GM21786 (cell line): ENCODE data around the gene USP38.
"Not testable (repeated sequence)": the region's sequence is repeated elsewhere in the genome, so short reads cannot be mapped to it uniquely, and the experiment has no call there.

Experiments used
- ATAC-seq: cut with Tn5 transposase; IDR thresholded peaks from one replicate; pipeline ENCODE4 v1.9.1; 2021; ENCODE audit not compliant: unreplicated experiment

USP38 gene, protein sequence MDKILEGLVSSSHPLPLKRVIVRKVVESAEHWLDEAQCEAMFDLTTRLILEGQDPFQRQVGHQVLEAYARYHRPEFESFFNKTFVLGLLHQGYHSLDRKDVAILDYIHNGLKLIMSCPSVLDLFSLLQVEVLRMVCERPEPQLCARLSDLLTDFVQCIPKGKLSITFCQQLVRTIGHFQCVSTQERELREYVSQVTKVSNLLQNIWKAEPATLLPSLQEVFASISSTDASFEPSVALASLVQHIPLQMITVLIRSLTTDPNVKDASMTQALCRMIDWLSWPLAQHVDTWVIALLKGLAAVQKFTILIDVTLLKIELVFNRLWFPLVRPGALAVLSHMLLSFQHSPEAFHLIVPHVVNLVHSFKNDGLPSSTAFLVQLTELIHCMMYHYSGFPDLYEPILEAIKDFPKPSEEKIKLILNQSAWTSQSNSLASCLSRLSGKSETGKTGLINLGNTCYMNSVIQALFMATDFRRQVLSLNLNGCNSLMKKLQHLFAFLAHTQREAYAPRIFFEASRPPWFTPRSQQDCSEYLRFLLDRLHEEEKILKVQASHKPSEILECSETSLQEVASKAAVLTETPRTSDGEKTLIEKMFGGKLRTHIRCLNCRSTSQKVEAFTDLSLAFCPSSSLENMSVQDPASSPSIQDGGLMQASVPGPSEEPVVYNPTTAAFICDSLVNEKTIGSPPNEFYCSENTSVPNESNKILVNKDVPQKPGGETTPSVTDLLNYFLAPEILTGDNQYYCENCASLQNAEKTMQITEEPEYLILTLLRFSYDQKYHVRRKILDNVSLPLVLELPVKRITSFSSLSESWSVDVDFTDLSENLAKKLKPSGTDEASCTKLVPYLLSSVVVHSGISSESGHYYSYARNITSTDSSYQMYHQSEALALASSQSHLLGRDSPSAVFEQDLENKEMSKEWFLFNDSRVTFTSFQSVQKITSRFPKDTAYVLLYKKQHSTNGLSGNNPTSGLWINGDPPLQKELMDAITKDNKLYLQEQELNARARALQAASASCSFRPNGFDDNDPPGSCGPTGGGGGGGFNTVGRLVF

DNA sequence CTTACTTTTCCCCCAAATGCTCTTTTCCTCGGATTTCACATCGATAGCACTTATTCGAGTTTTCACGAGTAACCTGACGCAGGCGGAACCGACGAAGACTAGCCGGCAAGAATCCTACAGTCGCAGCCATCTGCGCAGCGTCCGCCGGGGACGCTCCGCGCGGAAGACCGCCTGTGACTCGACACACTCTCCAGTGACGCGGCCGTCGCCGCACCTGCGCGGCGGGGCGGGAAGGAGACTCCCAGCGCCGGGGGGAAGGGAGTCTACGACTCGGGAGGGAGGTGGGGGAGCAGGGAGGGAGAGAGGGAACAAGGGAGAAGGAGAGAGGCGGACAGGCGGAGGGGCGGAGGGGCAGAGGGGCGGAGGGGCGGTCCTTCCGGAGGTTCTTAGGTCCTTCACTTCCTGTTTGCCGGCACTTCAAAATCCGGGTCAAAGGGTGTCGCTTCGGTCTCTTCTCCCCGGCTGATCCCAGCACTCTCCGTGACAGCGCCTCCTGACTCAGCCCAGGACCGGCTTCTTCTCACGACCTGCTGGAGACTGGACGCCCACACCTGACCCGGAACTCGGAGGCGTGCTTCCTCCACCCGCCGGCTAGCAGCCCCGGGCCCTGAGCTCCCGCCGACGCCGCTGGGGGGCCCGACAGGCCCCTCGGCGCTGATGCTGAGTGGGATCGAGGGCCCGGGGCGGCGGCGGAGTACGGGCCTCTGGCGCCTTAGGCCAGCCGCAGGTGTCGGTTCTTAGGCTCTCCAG is at the start of gene USP38:
Gene USP38 (plus strand): TSS at position 415 of the 750 bp plus-strand sequence. CDS start 534 bp downstream, outside the sequence.
- peak; percentile 75 for ATAC-seq

DNA sequence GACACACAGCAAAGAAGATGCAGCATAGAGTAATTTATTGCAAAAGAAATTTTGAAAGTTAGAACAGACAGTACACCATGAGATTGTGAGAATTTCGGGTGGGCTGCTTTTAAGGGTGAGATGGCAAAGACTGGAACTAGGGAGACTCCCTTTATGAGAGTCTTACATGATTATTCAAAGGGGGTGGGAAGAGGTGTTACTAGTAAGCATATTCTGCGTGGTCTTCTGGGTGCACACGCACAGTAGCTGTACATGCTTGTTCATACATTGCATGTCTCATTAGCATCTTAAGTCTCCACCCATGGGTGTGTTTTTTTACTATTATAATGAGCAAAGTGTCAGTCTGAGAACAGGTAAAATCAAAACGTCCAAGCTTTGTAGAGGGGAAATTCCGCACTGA is 49.4 kb upstream of the USP38 start:
- no peak for ATAC-seq

DNA sequence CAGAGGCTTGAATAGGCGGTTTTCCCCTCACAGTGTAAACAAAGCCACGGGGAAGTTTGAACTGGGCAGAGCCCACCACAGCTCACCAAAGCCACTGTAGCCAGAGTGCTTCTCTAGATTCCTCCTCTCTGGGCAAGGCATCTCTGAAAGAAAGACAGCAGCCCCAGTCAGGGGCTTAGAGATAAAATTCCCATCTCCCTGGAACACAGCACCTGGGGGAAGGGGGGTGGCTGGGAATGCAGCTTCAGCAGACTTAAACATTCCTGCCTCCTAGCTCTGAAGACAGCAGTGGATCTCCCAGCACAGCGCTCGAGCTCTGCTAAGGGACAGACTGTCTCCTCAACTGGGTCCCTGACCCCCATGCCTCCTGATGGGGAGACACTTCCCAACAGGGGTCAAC is 44.0 kb upstream of the USP38 start:
- ATAC-seq, result no peak

DNA sequence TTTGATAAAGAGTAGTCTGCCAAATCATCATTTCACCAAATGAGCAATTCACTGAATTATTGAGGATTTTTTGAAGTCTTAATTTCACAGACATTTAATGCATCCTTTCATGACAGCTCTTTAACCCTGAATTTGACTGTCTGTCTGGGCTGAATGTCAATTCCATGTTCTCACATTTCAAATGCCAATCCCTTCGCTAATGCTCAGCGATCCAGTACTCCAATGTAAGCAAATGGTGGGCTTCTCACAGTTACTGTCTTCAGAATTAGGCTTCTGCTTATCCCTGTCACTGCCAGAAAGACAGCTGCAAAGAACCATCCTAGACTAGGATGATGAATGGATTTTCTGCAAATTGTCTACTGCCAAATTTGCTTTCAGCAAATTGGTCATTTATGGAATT is 36.2 kb upstream of the USP38 start:
- no peak for ATAC-seq

DNA sequence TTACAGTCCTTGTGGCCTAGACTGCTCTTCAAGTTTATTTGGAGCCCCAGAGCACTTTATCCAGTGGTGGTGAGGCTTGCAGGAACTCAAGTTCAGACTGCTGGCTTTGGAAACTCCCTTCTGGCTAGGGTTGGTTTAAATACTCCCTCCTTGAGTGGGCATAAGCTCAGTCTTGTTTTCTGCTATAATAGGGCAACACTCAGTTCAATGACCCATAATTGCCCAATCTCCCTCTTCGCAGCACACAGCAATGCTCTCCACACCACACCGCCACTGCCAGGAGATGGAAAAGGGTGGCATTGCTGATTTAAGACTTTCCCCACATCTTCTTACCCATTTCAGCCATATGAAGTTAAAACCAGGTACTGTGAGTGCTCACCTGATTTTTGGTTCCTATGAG is 27.9 kb upstream of the USP38 start:
- no peak for ATAC-seq

DNA sequence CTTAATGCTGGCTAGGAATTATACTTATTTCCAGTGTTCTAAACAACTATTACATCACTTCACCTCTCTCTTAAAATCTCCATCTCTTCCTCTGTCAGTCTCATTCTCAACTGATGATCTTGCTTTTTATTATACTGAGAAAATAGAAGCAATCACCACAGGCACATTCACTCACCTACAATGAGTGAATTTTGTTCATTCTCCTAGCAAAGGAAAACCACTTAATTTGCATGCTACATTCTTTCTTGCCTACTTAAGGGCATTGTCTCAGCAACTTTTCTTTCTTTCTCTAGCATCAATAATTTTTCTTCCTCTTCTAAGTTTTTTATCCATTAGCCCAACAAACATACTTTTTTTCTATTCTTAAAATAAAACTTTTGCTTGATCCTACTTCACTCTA is 21.1 kb upstream of the USP38 start:
- no peak for ATAC-seq

DNA sequence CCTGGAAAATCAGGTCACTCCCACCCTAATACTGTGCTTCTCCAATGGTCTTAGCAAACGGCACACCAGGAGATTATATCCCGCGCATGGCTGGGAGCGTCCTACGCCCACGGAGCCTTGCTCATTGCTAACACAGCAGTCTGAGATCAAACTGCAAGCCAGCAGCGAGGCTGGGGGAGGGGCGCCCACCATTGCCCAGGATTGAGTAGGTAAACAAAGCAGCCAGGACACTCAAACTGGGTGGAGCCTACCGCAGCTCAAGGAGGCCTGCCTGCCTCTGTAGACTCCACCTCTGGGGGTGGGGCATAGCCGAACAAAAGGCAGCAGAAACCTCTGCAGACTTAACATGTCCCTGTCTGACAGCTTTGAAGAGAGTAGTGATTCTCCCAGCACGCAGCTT is 18.0 kb upstream of the USP38 start:
- not testable (repeated sequence) for ATAC-seq

DNA sequence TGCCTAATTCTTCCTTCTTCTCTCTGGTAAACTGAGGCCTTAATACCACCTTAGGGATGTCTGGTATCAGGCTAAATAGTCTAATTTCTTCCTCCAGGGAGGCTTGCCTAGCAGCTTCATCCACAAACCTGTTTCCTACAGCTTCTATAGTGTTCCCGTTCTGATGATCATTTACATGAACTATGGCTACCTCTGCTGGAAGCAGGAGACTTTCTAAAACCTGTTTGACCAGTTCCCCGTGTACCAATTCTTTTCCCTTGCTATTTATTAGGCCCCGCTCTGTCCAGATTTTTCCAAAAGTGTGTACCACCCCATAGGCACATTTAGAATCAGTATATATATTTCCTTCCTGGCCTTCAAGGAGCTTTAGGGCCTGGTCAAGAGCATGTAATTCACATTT is 5.8 kb upstream of the USP38 start:
- ATAC-seq, result no peak

DNA sequence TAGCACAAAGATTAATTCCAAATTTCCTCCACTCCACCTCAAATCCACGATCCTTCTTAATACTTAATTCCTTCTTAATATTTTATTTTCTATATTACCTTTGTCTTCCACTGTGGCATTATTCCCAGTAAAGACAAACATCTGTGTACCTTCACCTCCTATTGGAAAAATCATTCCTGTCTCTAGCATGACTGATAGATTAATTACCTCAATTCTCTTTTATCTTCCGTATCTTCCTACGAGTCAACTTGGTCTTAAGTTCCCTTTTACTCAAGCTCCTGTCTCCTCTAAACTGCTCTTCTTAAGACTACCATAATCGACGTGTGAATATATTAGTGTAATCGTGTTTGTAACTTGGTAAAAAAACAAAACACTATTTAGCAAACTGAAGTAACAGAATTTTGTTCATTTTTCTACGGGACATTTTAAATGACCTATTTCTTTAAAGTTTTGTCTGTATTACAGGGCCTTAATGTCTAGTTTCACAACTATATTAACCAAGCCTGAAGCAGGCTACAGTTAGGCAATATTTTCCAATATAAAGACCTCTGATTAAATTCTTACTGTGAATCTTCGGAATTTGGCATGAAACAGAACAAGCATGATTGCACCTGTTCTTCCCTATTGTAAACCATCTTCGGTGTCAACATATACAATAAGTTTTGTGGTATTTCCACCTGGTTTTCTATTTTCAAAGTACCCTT is 1.1 kb upstream of the USP38 start:
- ATAC-seq, result no peak

DNA sequence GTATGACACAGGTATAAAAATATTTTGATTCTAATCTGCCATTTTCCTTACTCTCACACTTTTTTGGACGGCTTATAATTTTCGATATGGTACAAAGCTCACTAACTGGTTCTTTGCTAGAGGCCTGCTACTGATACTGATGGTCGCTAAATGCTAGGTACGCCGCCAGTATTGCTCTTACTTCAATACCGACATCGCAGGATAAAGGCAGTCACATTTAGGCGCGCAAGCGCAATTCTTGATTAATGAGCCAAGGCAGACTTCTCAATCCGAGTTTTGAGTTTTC is 557 bp upstream of the USP38 start:
- ATAC-seq, result peak; percentile 19

DNA sequence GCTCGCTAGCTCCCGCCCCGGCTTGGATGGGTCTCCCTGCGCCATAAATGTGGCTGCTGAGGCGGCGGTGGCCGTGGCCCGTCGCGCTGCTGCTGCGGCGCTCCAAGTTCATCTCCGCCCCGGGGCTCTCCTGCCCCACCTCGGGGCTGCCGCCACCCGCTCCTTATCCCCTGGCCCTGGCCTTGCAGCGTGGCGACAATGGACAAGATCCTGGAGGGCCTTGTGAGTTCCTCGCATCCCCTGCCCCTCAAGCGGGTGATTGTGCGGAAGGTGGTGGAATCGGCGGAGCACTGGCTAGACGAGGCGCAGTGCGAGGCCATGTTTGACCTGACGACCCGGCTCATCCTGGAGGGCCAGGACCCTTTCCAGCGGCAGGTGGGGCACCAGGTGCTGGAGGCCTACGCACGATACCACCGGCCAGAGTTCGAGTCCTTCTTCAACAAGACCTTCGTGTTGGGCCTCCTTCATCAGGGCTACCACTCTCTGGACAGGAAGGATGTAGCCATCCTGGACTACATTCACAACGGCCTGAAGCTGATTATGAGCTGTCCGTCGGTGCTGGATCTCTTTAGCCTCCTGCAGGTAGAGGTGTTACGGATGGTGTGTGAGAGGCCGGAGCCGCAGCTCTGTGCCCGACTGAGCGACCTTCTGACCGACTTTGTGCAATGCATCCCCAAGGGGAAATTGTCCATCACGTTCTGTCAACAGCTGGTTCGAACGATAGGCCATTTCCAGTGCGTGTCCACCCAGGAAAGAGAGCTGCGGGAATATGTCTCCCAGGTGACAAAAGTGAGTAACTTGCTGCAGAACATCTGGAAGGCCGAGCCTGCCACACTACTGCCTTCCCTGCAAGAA is 763 bp downstream of the USP38 start:
- ATAC-seq, result peak; percentile 17

DNA sequence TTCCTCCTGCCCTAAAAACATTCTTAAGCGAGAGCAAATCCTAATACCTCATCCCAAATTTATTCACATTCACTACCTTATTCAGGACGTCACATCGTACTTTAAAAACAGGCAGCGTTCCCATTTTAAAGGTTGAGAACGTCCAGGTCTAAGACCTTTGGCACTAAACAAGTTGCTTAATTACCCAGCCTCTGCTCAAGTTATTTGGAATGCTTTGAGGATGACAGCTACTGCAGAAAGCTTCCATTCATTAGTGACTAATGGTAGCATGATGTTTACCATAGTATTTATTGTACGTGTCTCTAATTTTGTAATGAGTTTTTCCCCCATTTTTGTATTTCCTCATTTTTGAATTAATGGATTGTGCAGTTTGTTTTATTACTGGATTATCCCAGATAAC is 1.5 kb downstream of the USP38 start:
- no peak for ATAC-seq

DNA sequence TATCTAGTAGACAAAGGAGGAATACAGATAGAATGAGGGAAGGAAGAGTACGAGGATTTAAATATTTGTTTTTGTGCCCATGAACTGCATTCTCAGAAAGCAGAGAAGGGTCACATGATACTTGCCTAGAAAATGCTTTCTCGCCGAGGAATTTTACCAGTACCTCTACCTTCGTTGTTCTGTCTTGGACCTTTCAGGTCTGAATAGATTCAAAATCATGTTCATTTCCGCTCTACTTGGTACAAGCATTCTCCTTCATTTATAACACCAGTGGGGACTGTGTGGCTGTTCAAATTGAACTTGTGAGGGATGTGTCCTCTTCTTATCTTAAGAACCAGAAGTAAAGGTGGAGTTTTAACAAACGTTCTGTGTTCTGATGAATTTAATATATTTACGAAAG is 1.9 kb downstream of the USP38 start:
- ATAC-seq, result no peak

DNA sequence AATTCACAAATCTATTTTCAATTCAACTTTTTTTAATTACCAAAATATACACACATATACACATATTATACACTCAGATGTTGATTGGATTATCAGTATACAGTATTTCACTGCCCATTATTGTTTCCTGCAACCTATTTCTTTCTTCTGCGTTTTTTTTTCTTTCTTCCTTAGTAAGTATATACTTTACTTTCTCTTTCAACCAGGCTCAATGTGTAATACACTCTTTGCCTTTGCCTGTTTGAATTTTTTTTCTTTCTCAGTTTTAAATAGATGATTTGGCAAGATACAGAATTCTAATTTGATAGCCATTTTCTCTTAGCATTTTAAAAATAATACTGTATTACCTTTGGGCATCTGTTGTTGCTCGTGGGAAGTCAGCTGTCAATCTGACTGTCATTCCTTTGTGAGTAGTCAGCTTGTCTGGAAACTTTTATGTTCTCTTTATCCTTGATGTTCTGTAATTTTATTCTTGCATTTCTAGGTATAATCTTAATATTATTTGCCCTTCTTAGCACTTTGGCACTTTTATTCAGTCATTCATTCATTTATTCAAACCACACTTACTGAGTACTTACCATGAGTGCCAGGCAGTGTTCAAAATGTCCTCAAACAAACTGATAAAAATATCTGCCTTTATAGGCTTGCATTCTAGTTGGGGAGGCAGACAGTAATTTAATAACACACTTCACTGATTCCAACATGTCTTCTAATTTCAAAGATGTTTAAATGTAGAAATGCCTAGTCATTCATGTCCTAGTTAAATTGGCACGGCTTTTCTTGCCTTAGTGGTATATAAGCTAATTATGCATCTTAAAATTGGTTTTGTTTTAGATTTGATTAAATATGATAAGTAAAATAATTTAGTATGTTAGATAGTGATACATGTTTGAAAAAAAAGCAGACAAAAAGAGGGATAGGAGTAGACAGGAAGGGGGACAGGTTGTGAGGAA is 3.7 kb downstream of the USP38 start:
- no peak for ATAC-seq

DNA sequence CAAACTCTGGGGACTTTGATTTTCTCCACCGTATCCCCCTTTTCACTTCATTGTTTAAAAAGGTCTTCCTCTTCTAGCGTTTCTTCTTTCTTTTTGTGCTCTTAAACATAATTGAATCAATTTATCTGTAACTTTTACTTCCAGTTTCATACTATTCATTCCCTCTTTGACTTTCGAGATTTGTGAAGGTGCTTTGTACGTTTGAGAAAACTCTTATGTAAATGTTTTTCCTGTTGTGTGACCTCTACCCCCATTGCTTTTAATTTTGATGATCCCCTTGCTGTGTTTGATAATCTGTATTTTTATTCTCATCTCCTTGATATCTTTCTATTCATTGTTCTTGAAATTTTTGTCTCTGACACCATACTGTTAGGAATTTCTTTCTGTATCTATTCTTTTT is 4.8 kb downstream of the USP38 start:
- peak; percentile 29 for ATAC-seq

DNA sequence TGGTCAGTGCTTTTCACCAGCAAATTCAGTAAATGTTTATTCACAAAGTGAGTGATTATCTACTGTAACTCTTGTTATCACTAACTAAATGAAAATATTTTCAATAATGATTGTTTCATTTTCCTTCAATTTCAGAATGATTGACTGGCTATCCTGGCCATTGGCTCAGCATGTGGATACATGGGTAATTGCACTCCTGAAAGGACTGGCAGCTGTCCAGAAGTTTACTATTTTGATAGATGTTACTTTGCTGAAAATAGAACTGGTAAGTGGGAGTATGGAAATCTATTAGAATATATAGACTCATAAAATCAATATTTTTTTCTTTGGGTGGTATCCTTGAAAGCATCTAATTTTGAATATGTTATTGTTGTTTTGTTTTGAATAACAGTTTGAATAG is 10.9 kb downstream of the USP38 start:
- no peak for ATAC-seq

DNA sequence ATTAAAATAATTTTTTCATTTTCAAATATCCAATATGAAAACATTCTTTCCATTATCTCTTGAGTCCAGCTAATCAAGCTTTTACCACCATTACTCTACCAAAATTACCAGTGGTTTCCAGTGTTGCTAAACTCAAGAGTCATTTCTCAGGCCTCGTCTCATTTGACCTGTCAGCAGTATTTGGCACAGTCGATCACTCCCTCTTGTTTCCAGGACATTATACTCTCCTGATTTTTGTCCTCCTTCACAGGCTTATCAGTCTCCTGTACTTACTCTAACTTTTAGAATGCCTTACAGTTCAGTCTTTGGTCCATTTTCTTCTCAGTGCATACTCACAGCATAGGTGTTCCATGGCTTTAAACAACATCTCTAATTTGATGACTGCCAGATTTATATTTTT is 11.6 kb downstream of the USP38 start:
- no peak for ATAC-seq

DNA sequence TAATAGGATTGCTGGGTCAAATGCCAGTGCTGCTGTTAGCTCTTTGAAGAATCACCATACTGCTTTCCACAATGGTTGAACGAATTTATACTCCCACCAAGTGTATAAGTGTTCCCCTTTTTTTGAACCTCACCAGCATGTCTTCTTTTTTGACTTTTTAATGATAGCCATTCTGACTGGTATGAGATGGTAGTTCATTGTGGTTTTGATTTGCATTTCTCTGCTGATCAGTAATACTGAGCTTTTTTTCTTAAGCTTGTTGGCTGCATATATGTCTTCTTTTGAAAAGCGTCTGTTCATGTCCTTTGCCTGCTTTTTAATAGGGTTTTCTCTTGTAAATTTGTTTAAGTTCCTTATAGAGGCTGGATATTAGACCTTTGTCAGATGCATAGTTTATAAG is 14.8 kb downstream of the USP38 start:
- no peak for ATAC-seq

DNA sequence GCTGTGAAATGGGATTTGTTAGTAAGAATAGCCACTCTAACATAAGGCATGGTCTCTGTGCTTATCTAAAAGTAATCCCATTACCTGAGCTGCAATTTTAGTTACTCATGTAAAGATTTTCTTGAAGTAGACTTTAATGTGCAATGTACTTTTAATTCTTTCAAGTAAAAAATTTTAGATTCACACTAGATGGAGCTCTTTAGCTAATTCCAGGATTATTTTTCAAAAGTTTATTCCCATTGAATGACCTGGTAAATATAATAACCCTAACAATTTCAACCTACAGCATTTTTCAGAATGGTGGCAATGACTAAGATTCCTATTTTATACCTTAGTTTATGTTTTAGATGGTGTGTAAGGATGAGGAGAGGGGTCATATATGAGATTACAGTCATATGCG is 18.1 kb downstream of the USP38 start:
- no peak for ATAC-seq
